OCI-LY1 (cell line): ENCODE results near the gene GLI2.

Experiments used
- H2AFZ ChIP-seq: fragments of 200-600 bp; sonication (generic), shearing (Covaris generic); 2 replicates; pipeline ENCODE4 v1.6.0; 2014; ENCODE audit warnings: antibody characterized with exemption, mild to moderate bottlenecking, low read length
- H3F3A ChIP-seq: fragments of 200-600 bp; sonication (generic), shearing (Covaris generic); 2 replicates; pipeline ENCODE4 v1.6.0; 2014; ENCODE audit warnings: mild to moderate bottlenecking, antibody characterized with exemption, low read length, moderate library complexity; ENCODE audit not compliant: insufficient read depth
- H3K27ac ChIP-seq: fragments of 200-600 bp; sonication (generic); 2 replicates; pipeline ENCODE4 v1.5.1; 2014; ENCODE audit warnings: low read length, mixed run types, mild to moderate bottlenecking, low read depth; ENCODE audit not compliant: poor library complexity, severe bottlenecking
- H3K27me3 ChIP-seq: fragments of 200-600 bp; sonication (generic); 2 replicates; pipeline ENCODE4 v1.6.0; 2014; ENCODE audit warnings: antibody characterized with exemption, mild to moderate bottlenecking, low read length, moderate library complexity; ENCODE audit not compliant: insufficient read depth
- H3K36me3 ChIP-seq: fragments of 200-600 bp; sonication (generic); 2 replicates; pipeline ENCODE4 v1.6.1; 2014; ENCODE audit warnings: mild to moderate bottlenecking, antibody characterized with exemption, low read length, moderate library complexity, mixed read lengths; ENCODE audit not compliant: insufficient read depth
- H3K4me1 ChIP-seq: fragments of 200-600 bp; sonication (generic); 2 replicates; pipeline ENCODE4 v1.5.1; 2014; ENCODE audit warnings: mild to moderate bottlenecking, low read length, moderate library complexity; ENCODE audit not compliant: insufficient read depth, severe bottlenecking
- H3K4me2 ChIP-seq: fragments of 200-600 bp; sonication (generic), shearing (Covaris generic); 2 replicates; pipeline ENCODE4 v1.6.1; 2014; ENCODE audit warnings: low read length
- H3K4me3 ChIP-seq: fragments of 200-600 bp; sonication (generic); 2 replicates; pipeline ENCODE4 v1.5.1; 2014; ENCODE audit warnings: low read length, low read depth, mild to moderate bottlenecking, mixed read lengths; ENCODE audit not compliant: poor library complexity, severe bottlenecking
- H3K79me2 ChIP-seq: fragments of 200-600 bp; shearing (Covaris generic); 2 replicates; pipeline ENCODE4 v1.6.1; 2016; ENCODE audit warnings: mixed run types, low read length, mixed read lengths; ENCODE audit not compliant: insufficient read depth
- H3K9ac ChIP-seq: fragments of 200-600 bp; sonication (generic), shearing (Covaris generic); 2 replicates; pipeline ENCODE4 v1.6.1; 2014; ENCODE audit warnings: mild to moderate bottlenecking, low read length, mixed read lengths
- H3K9me2 ChIP-seq: fragments of 200-600 bp; sonication (generic), shearing (Covaris generic); 2 replicates; pipeline ENCODE4 v1.6.1; 2014; ENCODE audit warnings: low read depth, mild to moderate bottlenecking, low read length, mixed read lengths
- H3K9me3 ChIP-seq: fragments of 200-600 bp; shearing (Covaris generic); 2 replicates; pipeline ENCODE4 v1.6.1; 2014; ENCODE audit warnings: low read length, mixed read lengths
- H4K20me1 ChIP-seq: fragments of 200-600 bp; sonication (generic), shearing (Covaris generic); 2 replicates; pipeline ENCODE4 v1.6.0; 2016; ENCODE audit warnings: mild to moderate bottlenecking, low read length; ENCODE audit not compliant: insufficient read depth
- EZH2 ChIP-seq: fragments of 200-600 bp; sonication (generic), shearing (Covaris generic); IDR thresholded peaks from 2 replicates; pipeline ENCODE4 v1.8.0; 2017; ENCODE audit warnings: borderline replicate concordance, mixed run types, mild to moderate bottlenecking, antibody characterized with exemption, low read length, moderate library complexity, mixed read lengths
- TF ChIP-seq, protein P1 (sequence below): fragments of 200-600 bp; sonication (generic), shearing (Covaris generic); IDR thresholded peaks from 2 replicates; pipeline ENCODE4 v1.5.1; 2017; ENCODE audit warnings: mild to moderate bottlenecking, antibody characterized with exemption, low read length, moderate library complexity, mixed read lengths

GLI2 gene

DNA sequence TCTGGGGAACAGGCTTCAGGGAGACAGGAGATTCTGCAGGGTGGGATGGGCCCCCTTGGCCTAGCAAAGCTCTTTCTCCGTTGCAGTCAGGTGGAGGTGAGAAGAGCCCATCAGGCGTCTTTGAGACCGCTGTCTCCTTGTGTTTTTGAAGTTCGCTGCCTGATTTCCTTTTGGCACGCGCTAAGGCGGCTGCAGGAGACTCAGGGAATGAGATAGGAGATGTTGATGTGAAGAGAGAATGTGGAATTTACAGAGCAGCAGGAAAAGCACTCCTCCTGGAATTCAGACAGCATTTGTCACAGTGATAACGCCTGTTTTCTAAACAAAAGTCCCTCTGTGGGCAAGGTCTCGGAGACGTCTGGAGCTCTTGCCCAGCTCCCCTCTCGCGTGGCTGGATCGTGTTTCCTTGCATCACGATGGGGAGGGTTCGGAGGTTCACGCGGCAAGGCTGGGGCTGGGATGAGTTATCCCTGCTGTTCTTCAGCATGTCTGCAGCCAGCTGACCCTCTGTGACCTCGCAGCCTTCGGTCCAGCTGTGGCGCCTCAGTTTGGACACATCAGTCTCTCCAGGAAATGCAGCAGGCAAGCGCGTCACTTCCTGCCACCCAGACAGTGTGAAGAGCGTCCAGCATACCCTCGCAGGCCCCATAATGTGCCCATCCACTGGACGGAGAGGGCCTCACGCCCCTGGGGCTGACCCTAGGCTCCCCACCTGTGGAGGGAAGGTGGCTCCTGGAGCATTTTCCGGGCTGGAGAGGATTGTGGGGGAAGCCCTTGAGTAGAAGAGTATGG is 30.2 kb downstream of the GLI2 start:
- TF ChIP-seq, protein P1, sequence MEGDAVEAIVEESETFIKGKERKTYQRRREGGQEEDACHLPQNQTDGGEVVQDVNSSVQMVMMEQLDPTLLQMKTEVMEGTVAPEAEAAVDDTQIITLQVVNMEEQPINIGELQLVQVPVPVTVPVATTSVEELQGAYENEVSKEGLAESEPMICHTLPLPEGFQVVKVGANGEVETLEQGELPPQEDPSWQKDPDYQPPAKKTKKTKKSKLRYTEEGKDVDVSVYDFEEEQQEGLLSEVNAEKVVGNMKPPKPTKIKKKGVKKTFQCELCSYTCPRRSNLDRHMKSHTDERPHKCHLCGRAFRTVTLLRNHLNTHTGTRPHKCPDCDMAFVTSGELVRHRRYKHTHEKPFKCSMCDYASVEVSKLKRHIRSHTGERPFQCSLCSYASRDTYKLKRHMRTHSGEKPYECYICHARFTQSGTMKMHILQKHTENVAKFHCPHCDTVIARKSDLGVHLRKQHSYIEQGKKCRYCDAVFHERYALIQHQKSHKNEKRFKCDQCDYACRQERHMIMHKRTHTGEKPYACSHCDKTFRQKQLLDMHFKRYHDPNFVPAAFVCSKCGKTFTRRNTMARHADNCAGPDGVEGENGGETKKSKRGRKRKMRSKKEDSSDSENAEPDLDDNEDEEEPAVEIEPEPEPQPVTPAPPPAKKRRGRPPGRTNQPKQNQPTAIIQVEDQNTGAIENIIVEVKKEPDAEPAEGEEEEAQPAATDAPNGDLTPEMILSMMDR, result no peak
- TF ChIP-seq EZH2, result no peak
- no peaks in the 10 kb centered on the region for H3K4me1 ChIP-seq
- H2AFZ ChIP-seq, result no peak overlapping the region
- H3K27me3 ChIP-seq, result 0 out of 2 replicates have a peak, but pooled peaks cover 3% of the 10 kb centered on the region
- no peaks in the 10 kb centered on the region for H4K20me1 ChIP-seq
- no peaks in the 10 kb centered on the region for H3K36me3 ChIP-seq
- H3K79me2 ChIP-seq, result no peaks in the 10 kb centered on the region
- no peaks in the 10 kb centered on the region for H3K9me3 ChIP-seq
- no peak overlapping the region for H3K4me3 ChIP-seq
- H3K4me2 ChIP-seq, result no peak overlapping the region
- no peak overlapping the region for H3K9ac ChIP-seq
- no peaks in the 10 kb centered on the region for H3F3A ChIP-seq
- no peak overlapping the region for H3K27ac ChIP-seq
- H3K9me2 ChIP-seq, result no peaks in the 10 kb centered on the region

GRCh38 chr2:120766470-120767351 is 31.0 kb downstream of the GLI2 start:
- no peak for TF ChIP-seq EZH2
- TF ChIP-seq, protein P1, result no peak
- H2AFZ ChIP-seq, result no peak overlapping the region
- H3K36me3 ChIP-seq, result no peaks in the 10 kb centered on the region
- H4K20me1 ChIP-seq, result no peaks in the 10 kb centered on the region
- H3K27me3 ChIP-seq, result 0 out of 2 replicates have a peak, but pooled peaks cover 3% of the 10 kb centered on the region
- H3F3A ChIP-seq, result no peaks in the 10 kb centered on the region
- H3K4me1 ChIP-seq, result no peaks in the 10 kb centered on the region
- no peak overlapping the region for H3K9ac ChIP-seq
- H3K9me3 ChIP-seq, result no peaks in the 10 kb centered on the region
- no peaks in the 10 kb centered on the region for H3K79me2 ChIP-seq
- H3K27ac ChIP-seq, result no peak overlapping the region
- H3K9me2 ChIP-seq, result no peaks in the 10 kb centered on the region
- H3K4me2 ChIP-seq, result no peak overlapping the region
- no peak overlapping the region for H3K4me3 ChIP-seq

GRCh38 chr2:120767486-120768005 is 31.9 kb downstream of the GLI2 start:
- Histone ChIP-seq H3K4me3 (no peak overlapping the region), H2AFZ (no peak overlapping the region), H3K27me3 (0 out of 2 replicates have a peak, but pooled peaks cover 3% of the 10 kb centered on the region), H3K4me1 (no peaks in the 10 kb centered on the region), H3K9ac (no peak overlapping the region), H3F3A (no peaks in the 10 kb centered on the region), H3K79me2 (no peaks in the 10 kb centered on the region), H3K9me3 (no peaks in the 10 kb centered on the region), H3K9me2 (no peaks in the 10 kb centered on the region), H4K20me1 (no peaks in the 10 kb centered on the region), H3K36me3 (no peaks in the 10 kb centered on the region), H3K4me2 (no peak overlapping the region), H3K27ac (no peak overlapping the region)
- TF ChIP-seq EZH2, result no peak
- TF ChIP-seq, protein P1, result no peak
